Measurements from ENCODE around the gene FOXO3. TPM values are rescaled to one million over a fixed set of nuclear protein-coding genes. Genes with fewer than 3 reads are reported as not detected.

Gene FOXO3
- total RNA-seq: 35.6 and 62.0 TPM in 2 replicates

GRCh38 chr6:108560463-108561308 is at the start of gene FOXO3:
Gene FOXO3, plus strand, starts transcription at chr6:108560917. Its CDS starts 292 bp downstream, at chr6:108561209.

